ENCODE data around the gene JMJD8.

JMJD8 gene

GRCh38 chr16:684071-684794, at the start of gene JMJD8:
TSS of gene JMJD8 (minus strand) at chr16:684334. CDS start at chr16:684319, 15 bp downstream.
- Histone ChIP-seq H3K27ac (ENCODE audit: extremely low read depth, low read depth, low read length) (peak within 1 kb of the TSS; percentile 97), H3K36me3 (ENCODE audit: control insufficient read depth in 2 of 2, insufficient read depth in 1 of 2, low read length in 2 of 2) (peaks cover 3 to 70% of the 10 kb centered on the region in 2 experiments; a peak in 1 of 3 replicates), H3K9me3 (ENCODE audit: control insufficient read depth, insufficient read depth, low read depth, low read length) (no peaks in the 10 kb centered on the region), H3K4me1 (ENCODE audit: control insufficient read depth, insufficient read depth, low read length) (peaks cover 9% of the 10 kb centered on the region; the same call in 1 of the 2 replicates), H3K4me3 (ENCODE audit: low read depth, low read length) (peak within 1 kb of the TSS; percentile 68)
- POLR2A ChIA-PET: interaction anchor here (0.6 to 1.4 kb wide), 9 partner anchors 9 to 449 kb away, joined by 3 to 9 read pairs (median 4); partner anchors contain the start of genes CCDC78, FAM234A, HAGHL and METTL26
- CTCF ChIA-PET: interaction anchor here (0.8 to 1.8 kb wide), 2 partner anchors 28 to 101 kb away, joined by 3 read pairs; no protein-coding TSS in a partner anchor
- TF ChIP-seq GFI1B (tag by site-specific recombination; IDR thresholded peaks at IDR 0.05) (no peak), ZBTB21 (tag by site-specific recombination; IDR thresholded peaks at IDR 0.05) (no peak), ZSCAN16 (tag by site-specific recombination; IDR thresholded peaks at IDR 0.05) (no peak), ZXDB (tag by site-specific recombination; IDR thresholded peaks at IDR 0.05) (peak; percentile 57), PRDM4 (tag by site-specific recombination; IDR thresholded peaks at IDR 0.05) (peak; percentile 16; the same call in 1 of the 2 replicates), REPIN1 (tag by site-specific recombination; IDR thresholded peaks at IDR 0.05; ENCODE audit: low read depth) (no peak), ZFP37 (tag by site-specific recombination; IDR thresholded peaks at IDR 0.05) (no peak), ZBTB7A (tag by site-specific recombination; IDR thresholded peaks at IDR 0.05; ENCODE audit: low read depth) (peak; percentile 80; the same call in 1 of the 2 replicates), YY2 (tag by site-specific recombination; IDR thresholded peaks at IDR 0.05) (no peak; the same call in 1 of the 2 replicates), MYNN (tag by site-specific recombination; IDR thresholded peaks at IDR 0.05; ENCODE audit: borderline replicate concordance) (peak; percentile 60; the same call in 1 of the 2 replicates), ZNF148 (tag by site-specific recombination; IDR thresholded peaks at IDR 0.05; ENCODE audit: borderline replicate concordance) (no peak), ZNF596 (tag by site-specific recombination; IDR thresholded peaks at IDR 0.05) (peak; percentile 3; the same call in 1 of the 2 replicates), ZNF366 (tag by site-specific recombination; conservative IDR thresholded peaks at IDR 0.05) (no peak), TCF7L2 (IDR thresholded peaks at IDR 0.05; ENCODE audit: borderline replicate concordance, low read depth, low read length) (no peak), ZNF324 (tag by site-specific recombination; IDR thresholded peaks at IDR 0.05) (no peak), OVOL3 (tag by site-specific recombination; IDR thresholded peaks at IDR 0.05) (no peak), IKZF3 (tag by site-specific recombination; IDR thresholded peaks at IDR 0.05) (no peak; the same call in 1 of the 2 replicates), ZNF521 (tag by site-specific recombination; IDR thresholded peaks at IDR 0.05) (no peak), GLI4 (tag by site-specific recombination; IDR thresholded peaks at IDR 0.05) (no peak), ZNF404 (tag by site-specific recombination; IDR thresholded peaks at IDR 0.05) (no peak), ZBTB6 (tag by site-specific recombination; IDR thresholded peaks at IDR 0.05) (peak; percentile 92), ZNF221 (tag by site-specific recombination; IDR thresholded peaks at IDR 0.05; ENCODE audit: borderline replicate concordance) (no peak), ZBTB48 (tag by site-specific recombination; IDR thresholded peaks at IDR 0.05) (0 out of 2 replicates have a peak, but pooled peaks have one; percentile 3), ZNF768 (tag by site-specific recombination; IDR thresholded peaks at IDR 0.05) (no peak), ZNF610 (tag by site-specific recombination; IDR thresholded peaks at IDR 0.05; ENCODE audit: borderline replicate concordance) (peak; percentile 36; the same call in 1 of the 2 replicates), EGR2 (tag by site-specific recombination; IDR thresholded peaks at IDR 0.05; ENCODE audit: low read depth) (no peak), SALL2 (tag by site-specific recombination; IDR thresholded peaks at IDR 0.05; ENCODE audit: borderline replicate concordance) (no peak), ZNF280D (tag by site-specific recombination; IDR thresholded peaks at IDR 0.05) (no peak), ZNF600 (tag by site-specific recombination; IDR thresholded peaks at IDR 0.05) (peak; percentile 69)

Measured in HEK293 (cell line).